A549 treated with dexamethasone at 1 μM for 4 hours (cell line): ENCODE data around the gene APOL5. TPM values are rescaled to one million over a fixed set of nuclear protein-coding genes. Genes with fewer than 3 reads are reported as not detected.

Experiments
- total RNA-seq: library from RNA; stranded (reverse); fragments of 200-300 nt; extraction: Qiagen RNA extraction; gene quantifications from 5 replicates; pipeline ENCODE4 v1.2.3, GENCODE V29; 2022

Gene APOL5
- not detected in 5 replicates for total RNA-seq

GRCh38 chr22:35717572-35717971 lies at the start of gene APOL5:
Gene APOL5 (plus strand): TSS chr22:35717872. CDS start chr22:35717872, 0 bp downstream.

Other genes with a start within 250 kb of the APOL5 start
- 0.61 to 0.92 TPM (median 0.80 TPM) in 5 replicates for gene RASD2, start 177.0 kb upstream of the APOL5 start, total RNA-seq
- gene MB, start 100.5 kb upstream of the APOL5 start, total RNA-seq = 5.4 to 10.3 TPM (median 6.1 TPM) in 5 replicates
- gene APOL6, start 69.4 kb upstream of the APOL5 start, total RNA-seq = 1.3 to 1.6 TPM (median 1.4 TPM) in 5 replicates